Activated B cell treated with CpG ODN at 0.5 μM for 24 hours (primary cell): ENCODE results near the gene NUP214. TPM values are rescaled to one million over a fixed set of nuclear protein-coding genes. Genes with fewer than 3 reads are reported as not detected.
"Not testable (repeated sequence)": the region's sequence is repeated elsewhere in the genome, so short reads cannot be mapped to it uniquely, and the experiment has no call there.

Source experiments
- ATAC-seq: fragments of 200-7000 bp; cut with Tn5 transposase; one replicate; pipeline ENCODE4 v1.10.0; 2021; ENCODE audit warnings: low read depth, mild to moderate bottlenecking, moderate library complexity
- CTCF ChIA-PET: fragments of 350-600 bp; sonication (Branson Sonifier 250); formaldehyde crosslinking; loops from one replicate; lab custom pipeline; 2021; ENCODE audit warnings: antibody characterized with exemption; lab: Charles Lee
- POLR2A ChIA-PET: fragments of 350-600 bp; sonication (Branson Sonifier 250); formaldehyde crosslinking; loops from one replicate; lab custom pipeline; 2021; ENCODE audit warnings: antibody characterized with exemption; lab: Charles Lee
- DNase-seq: peaks from one replicate; pipeline ENCODE4 v3.0.0; 2022
- H3K27ac Mint-ChIP-seq: one replicate; pipeline ENCODE4 v1.8.0; 2020; ENCODE audit warnings: mixed read lengths
- H3K27me3 Mint-ChIP-seq: one replicate; pipeline ENCODE4 v1.8.0; 2021; ENCODE audit warnings: mixed read lengths
- H3K36me3 Mint-ChIP-seq: one replicate; pipeline ENCODE4 v1.8.0; 2021; ENCODE audit warnings: low read depth, mixed read lengths
- H3K4me1 Mint-ChIP-seq: one replicate; pipeline ENCODE4 v1.8.0; 2021; ENCODE audit warnings: mixed read lengths
- H3K4me3 Mint-ChIP-seq: one replicate; pipeline ENCODE4 v1.8.0; 2020; ENCODE audit warnings: mild to moderate bottlenecking, mixed read lengths
- H3K9me3 Mint-ChIP-seq: one replicate; pipeline ENCODE4 v1.8.0; 2020; ENCODE audit warnings: mixed read lengths
- CTCF ChIP-seq: fragments of 200-600 bp; IDR thresholded peaks from one replicate; pipeline ENCODE4 v1.8.0; 2022; ENCODE audit warnings: antibody characterized with exemption, mild to moderate bottlenecking
- intact Hi-C: fragments of 100-400 bp; cut with micrococcal nuclease; formaldehyde crosslinking; loops from one replicate; pipeline ENCODE4 v1.15.1; 2024
- total RNA-seq: library from RNA; stranded (reverse); gene quantifications from 2 replicates; pipeline ENCODE4 v1.2.3, GENCODE V29; 2022

Gene NUP214
- total RNA-seq, 1 donor from 2014 or later = 90.9 TPM

GRCh38 chr9:131099102-131099606 is 26.2 kb upstream of the NUP214 start:
- TF ChIP-seq CTCF = no peak
- POLR2A ChIA-PET = interaction anchor here (0.6 kb wide), 1 partner anchor 185 kb away, joined by 4 read pairs; no protein-coding TSS in a partner anchor
- Mint-ChIP-seq H3K27ac (no peak overlapping the region), H3K27me3 (peaks cover 26% of the 10 kb centered on the region), H3K4me3 (no peak overlapping the region), H3K4me1 (peaks cover 10% of the 10 kb centered on the region), H3K36me3 (no peaks in the 10 kb centered on the region), H3K9me3 (no peaks in the 10 kb centered on the region)
- ATAC-seq = no peak
- CTCF ChIA-PET = no interaction called here
- intact Hi-C loops = no loop called here
- DNase-seq = no peak

DNA sequence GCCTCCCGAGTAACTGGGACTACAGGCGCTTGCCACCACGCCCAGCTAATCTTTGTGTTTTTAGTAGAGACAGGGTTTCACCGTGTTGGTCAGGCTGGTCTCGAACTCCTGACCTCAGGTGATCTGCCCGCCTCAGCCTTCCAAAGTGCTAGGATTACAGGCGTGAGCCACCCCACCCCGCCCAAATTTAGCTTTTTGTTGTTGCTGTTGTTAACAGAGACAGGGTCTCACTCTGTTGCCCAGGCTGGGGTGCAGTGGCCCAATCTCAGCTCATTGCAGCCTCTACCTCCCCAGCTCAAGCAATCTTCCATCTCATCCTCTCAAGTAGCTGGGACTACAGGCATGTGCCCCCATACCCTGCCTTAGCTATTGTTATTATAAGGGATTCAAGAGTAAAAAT is 25.5 kb upstream of the NUP214 start:
- H3K4me1 Mint-ChIP-seq, ATAC-seq, POLR2A ChIA-PET, H3K27ac Mint-ChIP-seq, H3K4me3 Mint-ChIP-seq, H3K9me3 Mint-ChIP-seq, CTCF ChIA-PET, H3K36me3 Mint-ChIP-seq, DNase-seq, intact Hi-C loops: not testable (repeated sequence)
- H3K27me3 Mint-ChIP-seq = peaks cover 19% of the 10 kb centered on the region

DNA sequence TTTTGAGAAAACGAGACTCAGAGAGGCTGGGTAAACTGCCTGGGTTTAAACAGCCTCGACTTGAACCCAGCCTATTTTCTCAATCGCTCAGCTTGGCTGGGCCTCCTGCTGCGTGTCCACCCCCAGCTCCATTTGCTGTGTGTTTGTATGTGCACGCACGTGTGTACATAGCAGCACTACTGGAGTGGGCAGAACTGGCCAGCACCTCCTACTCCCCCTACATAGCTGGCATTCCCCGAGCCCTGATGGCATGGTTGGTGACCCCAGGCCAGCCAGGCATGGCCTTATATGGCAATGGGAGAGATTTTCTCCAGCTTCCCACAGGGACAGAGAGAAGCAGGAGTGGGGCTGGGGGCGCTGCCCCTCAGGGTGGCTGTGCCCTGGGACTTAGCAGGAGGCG is 24.9 kb upstream of the NUP214 start:
- Mint-ChIP-seq H3K4me1 (peaks cover 10% of the 10 kb centered on the region), H3K27ac (no peak overlapping the region), H3K4me3 (no peak overlapping the region), H3K9me3 (no peaks in the 10 kb centered on the region), H3K27me3 (peaks cover 14% of the 10 kb centered on the region), H3K36me3 (no peaks in the 10 kb centered on the region)
- TF ChIP-seq CTCF = no peak
- DNase-seq (no peak), ATAC-seq (no peak)
- CTCF ChIA-PET = no interaction called here
- intact Hi-C loops = no loop called here
- POLR2A ChIA-PET = interaction anchor here (0.6 kb wide), 1 partner anchor 158 kb away, joined by 3 read pairs; no protein-coding TSS in a partner anchor

DNA sequence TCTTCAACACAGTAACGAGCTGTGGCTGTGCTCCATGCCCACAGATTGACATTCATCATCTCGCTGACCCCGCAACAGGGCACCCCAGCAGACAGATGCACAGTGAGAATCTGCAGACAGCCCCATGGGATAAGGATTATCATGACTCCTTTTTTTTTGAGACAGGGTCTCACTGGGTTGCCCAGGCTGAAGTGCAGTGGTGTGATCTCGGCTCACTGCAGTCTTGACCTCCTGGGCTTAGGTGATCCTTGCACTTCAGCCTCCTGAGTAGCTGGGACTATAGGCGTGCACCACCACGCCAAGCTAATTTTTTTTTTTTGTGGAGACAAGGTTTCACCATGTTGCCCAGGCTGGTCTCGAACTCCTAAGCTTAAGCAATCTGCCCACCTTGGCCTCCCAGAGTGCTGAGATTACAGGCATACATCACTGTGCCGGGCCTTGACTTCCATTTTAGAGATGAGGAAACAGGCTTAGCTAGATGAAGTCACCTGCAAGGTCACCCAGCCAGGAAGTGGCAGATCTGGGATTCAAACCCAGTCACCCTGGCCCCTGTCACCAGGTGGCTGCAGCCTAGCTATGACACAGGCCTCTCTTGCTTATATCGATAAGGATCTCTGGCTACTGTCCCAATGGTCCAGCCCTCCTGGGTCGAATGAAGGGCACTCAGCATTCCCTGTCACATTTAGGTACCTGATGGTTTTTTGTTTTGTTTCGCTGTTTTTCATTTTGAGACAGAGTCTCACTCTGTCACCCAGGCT is 24.0 kb upstream of the NUP214 start:
- ChIA-PET POLR2A (no interaction called here), CTCF (no interaction called here)
- peaks cover 5% of the 10 kb centered on the region for H3K4me1 Mint-ChIP-seq

DNA sequence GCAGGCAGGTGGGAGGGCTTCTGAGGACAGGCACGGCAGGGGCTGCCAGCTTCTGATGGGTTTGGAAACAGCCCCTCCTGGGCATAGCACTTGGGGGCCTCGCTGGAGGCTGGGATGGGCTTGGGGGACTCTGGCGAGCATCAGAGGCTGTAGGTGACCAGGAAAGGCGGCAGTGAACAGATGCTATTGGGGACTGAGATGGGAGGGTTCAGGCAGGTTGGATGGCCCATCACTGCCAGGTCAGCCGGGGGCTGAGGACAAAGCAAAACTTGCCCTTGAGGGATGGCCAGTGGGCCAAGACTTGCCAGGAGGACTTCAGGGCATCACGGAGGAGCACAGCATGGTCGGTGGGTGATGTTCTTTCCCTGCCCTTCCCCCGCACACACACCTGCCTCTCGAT is 22.4 kb upstream of the NUP214 start:
- H3K27me3 Mint-ChIP-seq = peaks cover 10% of the 10 kb centered on the region
- TF ChIP-seq CTCF = no peak
- H3K4me1 Mint-ChIP-seq = no peaks in the 10 kb centered on the region
- H3K27ac Mint-ChIP-seq = no peak overlapping the region
- no peak overlapping the region for H3K4me3 Mint-ChIP-seq
- intact Hi-C loops = no loop called here
- H3K36me3 Mint-ChIP-seq = no peaks in the 10 kb centered on the region
- H3K9me3 Mint-ChIP-seq = no peaks in the 10 kb centered on the region
- CTCF ChIA-PET = no interaction called here
- POLR2A ChIA-PET = no interaction called here
- ATAC-seq = no peak
- no peak for DNase-seq

More for the DNA sequence above, 24.0 kb upstream of the NUP214 start:
- Mint-ChIP-seq H3K9me3 (no peaks in the 10 kb centered on the region), H3K27ac (no peak overlapping the region), H3K36me3 (no peaks in the 10 kb centered on the region), H3K27me3 (peaks cover 14% of the 10 kb centered on the region), H3K4me3 (no peak overlapping the region)
- intact Hi-C loops = no loop called here
- TF ChIP-seq CTCF = no peak
- ATAC-seq (no peak), DNase-seq (no peak)
